Right ventricle myocardium inferior (tissue), 1 donor: Measurements from ENCODE around the gene C20orf173. TPM values are rescaled to one million over a fixed set of nuclear protein-coding genes. Genes with fewer than 3 reads are reported as not detected.
"Not testable (repeated sequence)": the region's sequence is repeated elsewhere in the genome, so short reads cannot be mapped to it uniquely, and the experiment has no call there.

Experiments
- ATAC-seq: fragments of 200-7000 bp; cut with Tn5 transposase; one replicate; pipeline ENCODE4 v1.9.1; 2020; ENCODE audit warnings: mild to moderate bottlenecking, moderate library complexity
- DNase-seq: peaks from one replicate; pipeline ENCODE4 v3.0.0; 2021; ENCODE audit errors: missing footprints
- intact Hi-C: fragments of 100-400 bp; cut with DNase I; formaldehyde crosslinking; loops from one replicate; pipeline ENCODE4 v1.11.0; 2022
- total RNA-seq: library from RNA; stranded (reverse); fragmentation: NEBNext Ultra II Directional; extraction: Animal tissue kit (Norgen Biotek cat#: 25700); gene quantifications from one replicate; pipeline ENCODE4 v1.2.1, GENCODE V29; 2021
- donor health status: DM: no; HTN: yes; CAD: no; lungs with severe emphysema.

Gene C20orf173
- total RNA-seq, 1 donor from 2014 or later, result not detected

DNA sequence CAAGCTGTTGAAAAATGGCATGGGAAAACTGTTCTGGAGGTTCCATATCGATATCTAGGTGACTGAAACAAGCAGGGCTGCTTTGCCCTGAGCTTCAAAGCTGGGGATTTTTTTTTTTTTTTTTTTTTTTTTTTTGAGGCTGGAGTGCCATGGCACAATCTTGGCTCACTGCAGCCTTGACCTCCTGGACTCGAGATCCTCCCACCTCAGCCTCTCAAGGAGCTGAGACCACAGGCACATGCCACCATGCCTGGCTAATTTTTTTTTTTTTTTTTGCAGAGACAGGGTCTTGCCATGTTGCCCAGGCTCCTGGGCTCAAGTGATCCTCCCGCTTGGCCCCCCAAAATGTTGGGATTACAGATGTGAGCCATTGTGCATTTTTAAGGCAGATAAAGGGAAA, 23.5 kb upstream of the C20orf173 start:
- ATAC-seq (no peak), DNase-seq (no peak)
- intact Hi-C loops, result no loop called here

GRCh38 chr20:35551503-35551902, 22.1 kb upstream of the C20orf173 start:
- intact Hi-C loops, result no loop called here
- DNase-seq (no peak), ATAC-seq (no peak)

DNA sequence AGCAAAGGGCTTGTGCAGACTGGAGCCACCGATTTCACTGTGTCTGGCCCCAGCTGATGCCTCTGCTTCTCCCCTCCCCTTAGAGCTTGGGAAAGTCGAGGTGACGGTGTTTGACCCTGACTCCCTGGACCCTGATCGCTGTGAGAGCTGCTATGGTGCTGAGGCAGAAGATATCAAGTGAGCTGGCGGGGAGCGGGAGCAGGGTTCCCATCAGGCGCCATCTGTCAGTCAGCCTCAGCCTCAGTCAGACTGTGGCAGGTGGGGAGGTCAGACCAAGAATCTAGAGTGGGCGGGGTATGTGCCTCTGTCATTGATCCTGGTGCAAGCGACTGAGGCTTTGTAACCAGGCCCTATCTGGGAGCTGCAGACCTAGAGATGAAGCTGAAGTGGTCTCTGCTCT, 17.9 kb upstream of the C20orf173 start:
- ATAC-seq, result no peak
- intact Hi-C loops, result no loop called here
- no peak for DNase-seq

- ATAC-seq, result no peak
- intact Hi-C loops, result no loop called here
Measured at GRCh38 chr20:35546127-35546526, 16.7 kb upstream of the C20orf173 start.

DNA sequence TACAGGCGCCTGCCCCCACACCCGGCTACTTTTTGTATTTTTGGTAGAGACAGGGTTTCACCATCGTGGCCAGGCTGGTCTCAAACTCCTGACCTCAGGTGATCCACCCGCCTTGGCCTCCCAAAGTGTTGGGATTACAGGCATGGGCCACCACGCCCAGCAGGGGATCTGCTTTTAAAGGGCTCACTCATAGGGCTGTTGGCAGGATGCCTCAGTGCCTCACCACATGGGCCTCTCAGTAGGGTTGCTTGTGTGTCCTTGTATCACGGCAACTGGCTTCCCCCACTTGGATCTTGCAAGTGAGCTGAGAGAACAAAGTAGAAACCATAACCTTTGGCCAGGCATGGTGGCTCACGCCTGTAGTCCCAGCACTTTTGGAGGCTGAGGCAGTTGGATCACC, 15.5 kb upstream of the C20orf173 start:
- DNase-seq, ATAC-seq: not testable (repeated sequence)
- intact Hi-C loops, result loop anchor here (5.0 kb wide), 1 partner anchor 197 kb away; the partner anchor contains the start of gene RBM39

More at GRCh38 chr20:35546127-35546526, 16.7 kb upstream of the C20orf173 start:
- no peak for DNase-seq

- intact Hi-C loops, result loop anchor here (5.0 kb wide), 1 partner anchor 198 kb away; the partner anchor contains the start of gene RBM39
- ATAC-seq (no peak), DNase-seq (no peak)
Measured at GRCh38 chr20:35544436-35544835, 15.0 kb upstream of the C20orf173 start.

GRCh38 chr20:35542990-35543389, 13.5 kb upstream of the C20orf173 start:
- intact Hi-C loops, result loop anchor here (5.0 kb wide), 1 partner anchor 199 kb away; the partner anchor contains the start of gene RBM39
- no peak for ATAC-seq

GRCh38 chr20:35541783-35542662, 12.6 kb upstream of the C20orf173 start, which contains the start of gene ERGIC3:
Gene ERGIC3 (plus strand): TSS chr20:35542078. CDS start chr20:35542098, 20 bp downstream.
- DNase-seq (peak; percentile 99), ATAC-seq (peak; percentile 100)
- intact Hi-C loops, result loop anchor here (5.0 kb wide), 1 partner anchor 200 kb away; the partner anchor contains the start of gene RBM39

More at GRCh38 chr20:35542990-35543389, 13.5 kb upstream of the C20orf173 start:
- no peak for DNase-seq

- no peak for ATAC-seq
- DNase-seq, result no peak
- intact Hi-C loops, result loop anchor here (5.0 kb wide), 1 partner anchor 201 kb away; the partner anchor contains the start of gene RBM39
Measured at GRCh38 chr20:35541118-35541782, 11.8 kb upstream of the C20orf173 start.

DNA sequence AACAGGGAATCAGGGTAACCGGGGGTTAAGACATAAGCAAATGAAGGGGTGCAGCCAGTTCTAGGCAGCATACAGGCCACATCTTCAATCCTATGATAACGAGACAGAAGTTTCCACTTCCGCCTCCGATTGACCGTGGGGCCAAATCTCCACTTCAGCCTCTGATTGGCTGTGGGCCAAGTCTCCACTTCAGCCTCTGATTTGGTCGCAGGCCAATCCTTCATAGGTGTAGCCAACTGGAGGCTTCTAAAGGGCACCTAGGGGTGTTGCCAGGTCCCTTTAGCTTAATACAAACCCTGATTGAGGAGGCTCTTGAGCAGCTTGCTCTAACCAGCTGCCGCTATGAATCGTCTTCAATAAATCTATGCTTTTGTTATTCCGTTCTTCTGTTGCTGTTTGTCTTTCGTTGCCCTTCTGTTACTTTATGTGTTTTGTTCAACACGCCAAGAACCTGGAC, 10.3 kb upstream of the C20orf173 start:
- ATAC-seq (no peak), DNase-seq (no peak)
- intact Hi-C loops, result loop anchor here (5.0 kb wide), 1 partner anchor 203 kb away; the partner anchor contains the start of gene RBM39

GRCh38 chr20:35527122-35527769, 2.2 kb downstream of the C20orf173 start:
- ATAC-seq (no peak), DNase-seq (no peak)
- intact Hi-C loops, result no loop called here

- DNase-seq (no peak), ATAC-seq (no peak)
- intact Hi-C loops, result no loop called here
Measured at GRCh38 chr20:35525639-35526038, 3.8 kb downstream of the C20orf173 start.

GRCh38 chr20:35523298-35523888, 6.1 kb downstream of the C20orf173 start:
- DNase-seq (no peak), ATAC-seq (no peak)

GRCh38 chr20:35518955-35519354, 10.5 kb downstream of the C20orf173 start:
- no peak for DNase-seq
- ATAC-seq, result no peak
- intact Hi-C loops, result no loop called here

More at GRCh38 chr20:35523298-35523888, 6.1 kb downstream of the C20orf173 start:
- intact Hi-C loops, result no loop called here

GRCh38 chr20:35517767-35518166, 11.7 kb downstream of the C20orf173 start:
- DNase-seq, intact Hi-C loops, ATAC-seq: not testable (repeated sequence)

GRCh38 chr20:35517125-35517524, 12.3 kb downstream of the C20orf173 start:
- ATAC-seq (peak; percentile 66), DNase-seq (no peak)
- intact Hi-C loops, result no loop called here

- ATAC-seq, result no peak
- DNase-seq, result no peak
- intact Hi-C loops, result no loop called here
Measured at GRCh38 chr20:35515949-35516645, 13.4 kb downstream of the C20orf173 start.

DNA sequence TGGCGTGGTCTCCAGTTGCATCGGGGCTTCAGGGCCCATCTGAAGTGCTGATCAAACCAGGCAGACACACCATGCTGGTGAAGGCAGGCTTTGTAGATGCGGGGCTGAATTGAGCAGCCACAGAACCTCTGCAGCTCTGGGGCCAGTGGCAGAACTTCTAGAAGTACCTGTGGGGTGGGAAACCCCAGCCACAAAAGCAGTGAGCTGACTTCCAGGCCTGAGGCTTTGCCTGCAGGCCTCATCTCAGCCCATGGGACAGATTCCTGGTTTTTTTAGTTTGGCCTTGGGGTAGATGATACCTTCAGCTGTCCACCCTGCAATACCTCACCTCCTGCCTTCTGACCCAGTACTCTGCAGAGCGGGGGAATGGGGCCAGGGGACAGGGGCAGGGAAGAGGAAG, 14.1 kb downstream of the C20orf173 start:
- intact Hi-C loops, result no loop called here
- DNase-seq (no peak), ATAC-seq (no peak)
